Skeletal muscle satellite cell (primary cell): ENCODE measurements around the gene MIEN1.
A peak's percentile ranks its signal among the peaks of the same experiment; 100 is the strongest.
"Not testable (repeated sequence)": the region's sequence is repeated elsewhere in the genome, so short reads cannot be mapped to it uniquely, and the experiment has no call there.

ENCODE experiments used
- H3K27me3 ChIP-seq: 2 replicates; pipeline ENCODE4 v1.7.0; 2013; ENCODE audit warnings: low read length; ENCODE audit not compliant: control insufficient read depth, insufficient read depth
- H3K36me3 ChIP-seq: 2 replicates; pipeline ENCODE4 v1.7.0; 2013; ENCODE audit warnings: mild to moderate bottlenecking, control low read depth, low read length; ENCODE audit not compliant: insufficient read depth
- H3K4me1 ChIP-seq: 2 replicates; pipeline ENCODE4 v1.7.0; 2013; ENCODE audit warnings: low read length; ENCODE audit not compliant: control insufficient read depth, insufficient read depth
- H3K4me2 ChIP-seq: 2 replicates; pipeline ENCODE4 v1.7.0; 2013; ENCODE audit warnings: mild to moderate bottlenecking, low read length
- H3K4me3 ChIP-seq: 2 replicates; pipeline ENCODE4 v1.7.0; 2013; ENCODE audit warnings: low read length
- H3K9ac ChIP-seq: 2 replicates; pipeline ENCODE4 v1.7.0; 2013; ENCODE audit warnings: mild to moderate bottlenecking, low read depth, low read length, moderate library complexity
- H3K9me3 ChIP-seq: replicated peaks from 2 replicates; pipeline ENCODE4 v1.7.0; 2013; ENCODE audit warnings: mild to moderate bottlenecking, control low read depth, low read length

The MIEN1 gene

GRCh38 chr17:39736319-39737165 is 6.2 kb upstream of the MIEN1 start:
- Histone ChIP-seq H3K4me2 (no peak overlapping the region), H3K9me3 (no peaks in the 10 kb centered on the region), H3K4me3 (no peak overlapping the region), H3K36me3 (no peaks in the 10 kb centered on the region), H3K9ac (no peak overlapping the region), H3K27me3 (peaks cover 26% of the 10 kb centered on the region), H3K4me1 (peaks cover 31% of the 10 kb centered on the region)

- H3K4me3 ChIP-seq: no peak overlapping the region
- no peaks in the 10 kb centered on the region for H3K9me3 ChIP-seq
- H3K4me2 ChIP-seq: no peak overlapping the region
- peaks cover 26% of the 10 kb centered on the region for H3K27me3 ChIP-seq
- H3K4me1 ChIP-seq: peaks cover 24% of the 10 kb centered on the region
- no peak overlapping the region for H3K9ac ChIP-seq
- no peaks in the 10 kb centered on the region for H3K36me3 ChIP-seq
These were observed 5.5 kb upstream of the MIEN1 start for GRCh38 chr17:39735882-39736281.

- H3K36me3 ChIP-seq: peaks cover 18% of the 10 kb centered on the region
- peaks cover 5% of the 10 kb centered on the region for H3K27me3 ChIP-seq
- H3K4me1 ChIP-seq: peaks cover 7% of the 10 kb centered on the region
These were observed 2.3 kb upstream of the MIEN1 start for GRCh38 chr17:39732586-39732985.

DNA sequence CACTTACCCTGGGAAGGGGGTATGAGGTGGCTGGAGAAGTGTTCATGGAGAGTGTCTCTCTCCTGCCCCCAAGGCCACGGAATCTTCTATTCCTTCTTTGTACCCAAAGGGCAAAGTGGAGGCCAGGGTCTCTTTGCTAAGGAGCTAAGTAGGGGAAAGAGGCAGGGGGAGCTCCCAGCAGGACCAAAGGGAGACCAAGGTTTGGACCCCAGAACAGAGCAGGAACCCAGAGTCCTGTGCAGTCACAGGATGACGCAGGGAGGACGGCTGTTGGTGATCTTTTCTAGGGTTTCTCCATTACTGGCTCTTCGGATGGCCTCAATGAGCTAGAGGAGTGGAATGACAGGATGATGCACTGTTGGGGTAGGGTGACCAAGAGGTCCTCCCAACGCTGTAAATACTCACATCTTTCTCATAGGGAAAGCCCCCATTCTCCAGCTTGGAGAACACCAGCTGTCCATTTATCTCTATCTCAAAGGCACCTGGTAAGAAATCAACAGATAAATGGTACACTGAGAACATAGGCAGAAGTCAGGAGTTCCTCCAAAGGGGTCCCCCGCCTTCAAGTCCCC is 966 bp downstream of the MIEN1 start:
- Histone ChIP-seq H3K4me3 (peak overlapping the region; percentile 75), H3K4me1 (peaks cover 7% of the 10 kb centered on the region), H3K4me2 (peak overlapping the region; percentile 87), H3K36me3 (peaks cover 43% of the 10 kb centered on the region), H3K9me3 (no peaks in the 10 kb centered on the region), H3K9ac (peak overlapping the region; percentile 81), H3K27me3 (no peaks in the 10 kb centered on the region)

More at GRCh38 chr17:39732586-39732985, 2.3 kb upstream of the MIEN1 start:
- Histone ChIP-seq H3K4me2 (no peak overlapping the region), H3K9ac (no peak overlapping the region), H3K4me3 (no peak overlapping the region), H3K9me3 (no peaks in the 10 kb centered on the region)

DNA sequence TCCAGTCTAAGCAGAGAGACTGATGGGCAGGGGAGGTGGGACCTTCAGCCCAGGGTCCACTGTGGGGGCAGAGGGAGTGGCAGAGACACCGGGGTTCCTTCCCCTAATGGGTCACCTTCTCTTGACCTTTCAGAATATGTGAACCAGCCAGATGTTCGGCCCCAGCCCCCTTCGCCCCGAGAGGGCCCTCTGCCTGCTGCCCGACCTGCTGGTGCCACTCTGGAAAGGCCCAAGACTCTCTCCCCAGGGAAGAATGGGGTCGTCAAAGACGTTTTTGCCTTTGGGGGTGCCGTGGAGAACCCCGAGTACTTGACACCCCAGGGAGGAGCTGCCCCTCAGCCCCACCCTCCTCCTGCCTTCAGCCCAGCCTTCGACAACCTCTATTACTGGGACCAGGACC is 2.8 kb downstream of the MIEN1 start:
- Histone ChIP-seq H3K9ac (no peak overlapping the region), H3K36me3 (peaks cover 46% of the 10 kb centered on the region), H3K4me3 (no peak overlapping the region), H3K4me2 (no peak overlapping the region), H3K9me3 (no peaks in the 10 kb centered on the region), H3K4me1 (peaks cover 7% of the 10 kb centered on the region), H3K27me3 (no peaks in the 10 kb centered on the region)

DNA sequence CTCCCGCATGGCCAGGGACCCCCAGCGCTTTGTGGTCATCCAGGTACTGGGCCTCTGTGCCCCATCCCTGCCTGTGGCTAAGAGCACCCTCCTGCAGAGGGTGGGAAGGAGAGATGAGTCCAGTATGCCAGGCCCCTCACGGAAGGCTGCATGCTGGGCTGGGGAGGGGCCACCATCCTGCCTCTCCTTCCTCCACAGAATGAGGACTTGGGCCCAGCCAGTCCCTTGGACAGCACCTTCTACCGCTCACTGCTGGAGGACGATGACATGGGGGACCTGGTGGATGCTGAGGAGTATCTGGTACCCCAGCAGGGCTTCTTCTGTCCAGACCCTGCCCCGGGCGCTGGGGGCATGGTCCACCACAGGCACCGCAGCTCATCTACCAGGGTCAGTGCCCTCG is 3.7 kb downstream of the MIEN1 start:
- H3K4me2 ChIP-seq: no peak overlapping the region

DNA sequence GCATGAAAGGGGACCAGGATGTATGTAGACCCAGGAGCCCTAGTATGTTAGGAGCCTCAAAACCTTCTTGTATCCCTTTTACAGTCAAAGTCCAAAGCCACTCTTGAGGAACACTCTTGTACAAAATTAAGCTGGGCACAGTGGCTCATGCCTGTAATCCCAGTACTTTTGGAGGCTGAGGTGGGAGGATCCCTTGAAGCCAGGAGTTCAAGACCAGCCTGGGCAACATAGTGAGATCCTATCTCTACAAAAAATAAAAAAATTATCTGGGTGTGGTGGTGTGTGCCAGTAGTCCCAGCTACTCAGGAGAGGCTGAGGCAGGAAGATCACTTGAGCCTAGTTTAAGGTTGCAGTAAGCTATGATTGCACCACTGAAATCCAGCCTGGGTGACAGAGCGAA is 4.4 kb downstream of the MIEN1 start:
- H3K9ac ChIP-seq, H3K27me3 ChIP-seq, H3K4me3 ChIP-seq, H3K4me2 ChIP-seq, H3K4me1 ChIP-seq, H3K9me3 ChIP-seq: not testable (repeated sequence)
- peaks cover 50% of the 10 kb centered on the region for H3K36me3 ChIP-seq

More for the DNA sequence above, 3.7 kb downstream of the MIEN1 start:
- H3K9me3 ChIP-seq: no peaks in the 10 kb centered on the region
- peaks cover 50% of the 10 kb centered on the region for H3K36me3 ChIP-seq
- H3K9ac ChIP-seq: no peak overlapping the region
- no peaks in the 10 kb centered on the region for H3K27me3 ChIP-seq
- peaks cover 7% of the 10 kb centered on the region for H3K4me1 ChIP-seq
- H3K4me3 ChIP-seq: no peak overlapping the region

- Histone ChIP-seq H3K36me3 (peaks cover 56% of the 10 kb centered on the region), H3K4me2 (no peak overlapping the region), H3K9me3 (no peaks in the 10 kb centered on the region), H3K4me1 (peaks cover 5% of the 10 kb centered on the region), H3K4me3 (no peak overlapping the region), H3K9ac (no peak overlapping the region), H3K27me3 (no peaks in the 10 kb centered on the region)
These were observed 5.6 kb downstream of the MIEN1 start for GRCh38 chr17:39724731-39725130.

- no peak overlapping the region for H3K4me2 ChIP-seq
- no peaks in the 10 kb centered on the region for H3K4me1 ChIP-seq
- no peak overlapping the region for H3K9ac ChIP-seq
- H3K9me3 ChIP-seq: no peaks in the 10 kb centered on the region
- peaks cover 58% of the 10 kb centered on the region for H3K36me3 ChIP-seq
- no peak overlapping the region for H3K4me3 ChIP-seq
- H3K27me3 ChIP-seq: no peaks in the 10 kb centered on the region
These were observed 7.1 kb downstream of the MIEN1 start for GRCh38 chr17:39722965-39723848.

GRCh38 chr17:39722104-39722503 is 8.2 kb downstream of the MIEN1 start:
- H3K36me3 ChIP-seq: peaks cover 56% of the 10 kb centered on the region
- no peaks in the 10 kb centered on the region for H3K9me3 ChIP-seq
- H3K4me1 ChIP-seq: no peaks in the 10 kb centered on the region
- H3K4me2 ChIP-seq: no peak overlapping the region
- H3K4me3 ChIP-seq: no peak overlapping the region
- H3K27me3 ChIP-seq: no peaks in the 10 kb centered on the region
- no peak overlapping the region for H3K9ac ChIP-seq

- Histone ChIP-seq H3K4me1 (no peaks in the 10 kb centered on the region), H3K27me3 (no peaks in the 10 kb centered on the region), H3K36me3 (peaks cover 51% of the 10 kb centered on the region), H3K9ac (no peak overlapping the region), H3K4me3 (no peak overlapping the region), H3K9me3 (no peaks in the 10 kb centered on the region), H3K4me2 (no peak overlapping the region)
These were observed 10.6 kb downstream of the MIEN1 start for GRCh38 chr17:39719563-39720355.
